PFSK-1 (cell line): ENCODE data around the gene RCOR3.

Experiments
- POLR2AphosphoS5 ChIP-seq: IDR thresholded peaks from 2 replicates; pipeline ENCODE4 v1.6.1; 2012; ENCODE audit warnings: low read depth, mild to moderate bottlenecking, control low read depth, low read length, moderate library complexity
- REST ChIP-seq, 2 experiments: IDR thresholded peaks; 2 replicates each; pipeline versions ENCODE4 v1.6.1 to v1.8.0; 2011 to 2012; ENCODE audit warnings: low read depth in 2 of 2, low read length in 2 of 2, control low read depth in 1 of 2, inconsistent platforms in 1 of 2, mild to moderate bottlenecking in 1 of 2, moderate library complexity in 1 of 2; ENCODE audit not compliant: insufficient read depth in 1 of 2
- SIN3A ChIP-seq: IDR thresholded peaks from 2 replicates; pipeline ENCODE4 v1.6.1; 2012; ENCODE audit warnings: mild to moderate bottlenecking, low read length, moderate library complexity, borderline replicate concordance; ENCODE audit not compliant: insufficient read depth
- TAF1 ChIP-seq: IDR thresholded peaks from 2 replicates; pipeline ENCODE4 v1.6.1; 2012; ENCODE audit warnings: low read length, control low read depth, borderline replicate concordance; ENCODE audit not compliant: insufficient read depth

GRCh38 chr1:211258756-211259637 is at the start of gene RCOR3:
- TF ChIP-seq REST (IDR thresholded peaks at IDR 0.05; ENCODE audit: insufficient read depth in 1 of 2, low read depth in 2 of 2, low read length in 2 of 2) (0 out of 4 replicates have a peak, but pooled peaks of 1 of the 2 experiments have one; percentile 21), POLR2AphosphoS5 (peak; percentile 73; the same call in 1 of the 2 replicates), SIN3A (peak; percentile 89; the same call in 1 of the 2 replicates), TAF1 (peak; percentile 69; the same call in 1 of the 2 replicates)
